ENCODE data around the gene GMPPA.

The GMPPA gene

DNA sequence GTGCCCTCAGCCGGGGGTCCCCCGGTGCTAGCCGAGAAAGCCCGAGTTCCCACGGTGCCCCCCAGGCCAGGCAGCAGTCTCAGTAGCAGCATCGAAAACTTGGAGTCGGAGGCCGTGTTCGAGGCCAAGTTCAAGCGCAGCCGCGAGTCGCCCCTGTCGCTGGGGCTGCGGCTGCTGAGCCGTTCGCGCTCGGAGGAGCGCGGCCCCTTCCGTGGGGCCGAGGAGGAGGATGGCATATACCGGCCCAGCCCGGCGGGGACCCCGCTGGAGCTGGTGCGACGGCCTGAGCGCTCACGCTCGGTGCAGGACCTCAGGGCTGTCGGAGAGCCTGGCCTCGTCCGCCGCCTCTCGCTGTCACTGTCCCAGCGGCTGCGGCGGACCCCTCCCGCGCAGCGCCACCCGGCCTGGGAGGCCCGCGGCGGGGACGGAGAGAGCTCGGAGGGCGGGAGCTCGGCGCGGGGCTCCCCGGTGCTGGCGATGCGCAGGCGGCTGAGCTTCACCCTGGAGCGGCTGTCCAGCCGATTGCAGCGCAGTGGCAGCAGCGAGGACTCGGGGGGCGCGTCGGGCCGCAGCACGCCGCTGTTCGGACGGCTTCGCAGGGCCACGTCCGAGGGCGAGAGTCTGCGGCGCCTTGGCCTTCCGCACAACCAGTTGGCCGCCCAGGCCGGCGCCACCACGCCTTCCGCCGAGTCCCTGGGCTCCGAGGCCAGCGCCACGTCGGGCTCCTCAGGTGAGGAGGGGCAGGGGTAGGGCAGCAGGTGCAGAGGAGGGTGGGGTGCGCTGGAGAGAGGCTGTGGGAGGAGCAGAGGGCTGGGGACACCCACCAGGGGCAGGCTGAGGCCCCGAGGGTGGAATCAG, 14.1 kb upstream of the GMPPA start:
- TF ChIP-seq TCF4 (CRISPR knock-in tag; IDR thresholded peaks at IDR 0.05; ENCODE audit: borderline replicate concordance) (no peak), BACH2 (CRISPR knock-in tag; IDR thresholded peaks at IDR 0.05; ENCODE audit: borderline replicate concordance) (no peak), ZFP3 (CRISPR knock-in tag; IDR thresholded peaks at IDR 0.05) (no peak), RARB (CRISPR knock-in tag; IDR thresholded peaks at IDR 0.05) (no peak), OSR1 (CRISPR knock-in tag; IDR thresholded peaks at IDR 0.05) (no peak), ZNF8 (CRISPR knock-in tag; IDR thresholded peaks at IDR 0.05) (no peak)
- TF ChIP-seq, protein P1, sequence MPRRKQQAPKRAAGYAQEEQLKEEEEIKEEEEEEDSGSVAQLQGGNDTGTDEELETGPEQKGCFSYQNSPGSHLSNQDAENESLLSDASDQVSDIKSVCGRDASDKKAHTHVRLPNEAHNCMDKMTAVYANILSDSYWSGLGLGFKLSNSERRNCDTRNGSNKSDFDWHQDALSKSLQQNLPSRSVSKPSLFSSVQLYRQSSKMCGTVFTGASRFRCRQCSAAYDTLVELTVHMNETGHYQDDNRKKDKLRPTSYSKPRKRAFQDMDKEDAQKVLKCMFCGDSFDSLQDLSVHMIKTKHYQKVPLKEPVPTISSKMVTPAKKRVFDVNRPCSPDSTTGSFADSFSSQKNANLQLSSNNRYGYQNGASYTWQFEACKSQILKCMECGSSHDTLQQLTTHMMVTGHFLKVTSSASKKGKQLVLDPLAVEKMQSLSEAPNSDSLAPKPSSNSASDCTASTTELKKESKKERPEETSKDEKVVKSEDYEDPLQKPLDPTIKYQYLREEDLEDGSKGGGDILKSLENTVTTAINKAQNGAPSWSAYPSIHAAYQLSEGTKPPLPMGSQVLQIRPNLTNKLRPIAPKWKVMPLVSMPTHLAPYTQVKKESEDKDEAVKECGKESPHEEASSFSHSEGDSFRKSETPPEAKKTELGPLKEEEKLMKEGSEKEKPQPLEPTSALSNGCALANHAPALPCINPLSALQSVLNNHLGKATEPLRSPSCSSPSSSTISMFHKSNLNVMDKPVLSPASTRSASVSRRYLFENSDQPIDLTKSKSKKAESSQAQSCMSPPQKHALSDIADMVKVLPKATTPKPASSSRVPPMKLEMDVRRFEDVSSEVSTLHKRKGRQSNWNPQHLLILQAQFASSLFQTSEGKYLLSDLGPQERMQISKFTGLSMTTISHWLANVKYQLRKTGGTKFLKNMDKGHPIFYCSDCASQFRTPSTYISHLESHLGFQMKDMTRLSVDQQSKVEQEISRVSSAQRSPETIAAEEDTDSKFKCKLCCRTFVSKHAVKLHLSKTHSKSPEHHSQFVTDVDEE (CRISPR knock-in tag; IDR thresholded peaks at IDR 0.05): no peak
- TF ChIP-seq, protein P2, sequence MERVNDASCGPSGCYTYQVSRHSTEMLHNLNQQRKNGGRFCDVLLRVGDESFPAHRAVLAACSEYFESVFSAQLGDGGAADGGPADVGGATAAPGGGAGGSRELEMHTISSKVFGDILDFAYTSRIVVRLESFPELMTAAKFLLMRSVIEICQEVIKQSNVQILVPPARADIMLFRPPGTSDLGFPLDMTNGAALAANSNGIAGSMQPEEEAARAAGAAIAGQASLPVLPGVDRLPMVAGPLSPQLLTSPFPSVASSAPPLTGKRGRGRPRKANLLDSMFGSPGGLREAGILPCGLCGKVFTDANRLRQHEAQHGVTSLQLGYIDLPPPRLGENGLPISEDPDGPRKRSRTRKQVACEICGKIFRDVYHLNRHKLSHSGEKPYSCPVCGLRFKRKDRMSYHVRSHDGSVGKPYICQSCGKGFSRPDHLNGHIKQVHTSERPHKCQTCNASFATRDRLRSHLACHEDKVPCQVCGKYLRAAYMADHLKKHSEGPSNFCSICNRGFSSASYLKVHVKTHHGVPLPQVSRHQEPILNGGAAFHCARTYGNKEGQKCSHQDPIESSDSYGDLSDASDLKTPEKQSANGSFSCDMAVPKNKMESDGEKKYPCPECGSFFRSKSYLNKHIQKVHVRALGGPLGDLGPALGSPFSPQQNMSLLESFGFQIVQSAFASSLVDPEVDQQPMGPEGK (CRISPR knock-in tag; IDR thresholded peaks at IDR 0.05; ENCODE audit: borderline replicate concordance): no peak
- no peak for ATAC-seq

DNA sequence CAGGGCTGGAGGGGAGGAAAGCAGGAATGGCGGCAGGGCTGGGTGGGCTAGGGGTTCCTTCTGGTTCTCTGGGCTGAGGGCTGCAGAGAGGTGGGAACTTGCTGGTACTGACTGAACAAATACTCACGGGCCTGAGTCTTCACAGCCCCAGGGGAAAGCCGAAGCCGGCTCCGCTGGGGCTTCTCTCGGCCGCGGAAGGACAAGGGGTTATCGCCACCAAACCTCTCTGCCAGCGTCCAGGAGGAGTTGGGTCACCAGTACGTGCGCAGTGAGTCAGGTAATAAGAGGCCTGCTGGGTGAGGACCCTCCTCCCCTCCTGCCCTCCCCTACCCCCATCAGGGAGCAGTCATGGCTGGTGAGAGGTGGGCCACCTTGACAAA, 13.5 kb upstream of the GMPPA start:
- no peak for ATAC-seq

More for the DNA sequence above, 13.5 kb upstream of the GMPPA start:
- TF ChIP-seq CSRNP3 (CRISPR knock-in tag; IDR thresholded peaks at IDR 0.05) (no peak), ZNF70 (CRISPR knock-in tag; IDR thresholded peaks at IDR 0.05) (no peak), TCF4 (CRISPR knock-in tag; IDR thresholded peaks at IDR 0.05; ENCODE audit: borderline replicate concordance) (no peak), POU6F1 (CRISPR knock-in tag; IDR thresholded peaks at IDR 0.05; ENCODE audit: borderline replicate concordance, low read depth) (no peak), BACH2 (CRISPR knock-in tag; IDR thresholded peaks at IDR 0.05; ENCODE audit: borderline replicate concordance) (no peak), OSR1 (CRISPR knock-in tag; IDR thresholded peaks at IDR 0.05) (no peak), ESRRG (CRISPR knock-in tag; IDR thresholded peaks at IDR 0.05) (no peak), CSDC2 (CRISPR knock-in tag; IDR thresholded peaks at IDR 0.05) (no peak), ZNF8 (CRISPR knock-in tag; IDR thresholded peaks at IDR 0.05) (no peak), ZFP30 (CRISPR knock-in tag; IDR thresholded peaks at IDR 0.05) (no peak), ZNF565 (CRISPR knock-in tag; conservative IDR thresholded peaks at IDR 0.05; ENCODE audit: low read depth) (no peak), ZC3H10 (CRISPR knock-in tag; IDR thresholded peaks at IDR 0.05) (no peak), ARNTL (CRISPR knock-in tag; IDR thresholded peaks at IDR 0.05; ENCODE audit: borderline replicate concordance, low read depth) (no peak)
- TF ChIP-seq, protein P1 (CRISPR knock-in tag; IDR thresholded peaks at IDR 0.05): no peak
- TF ChIP-seq, protein P2 (CRISPR knock-in tag; IDR thresholded peaks at IDR 0.05; ENCODE audit: borderline replicate concordance): no peak
